ENCODE data around the gene OXCT1.
"Not testable (repeated sequence)": the region's sequence is repeated elsewhere in the genome, so short reads cannot be mapped to it uniquely, and the experiment has no call there.

Gene OXCT1

DNA sequence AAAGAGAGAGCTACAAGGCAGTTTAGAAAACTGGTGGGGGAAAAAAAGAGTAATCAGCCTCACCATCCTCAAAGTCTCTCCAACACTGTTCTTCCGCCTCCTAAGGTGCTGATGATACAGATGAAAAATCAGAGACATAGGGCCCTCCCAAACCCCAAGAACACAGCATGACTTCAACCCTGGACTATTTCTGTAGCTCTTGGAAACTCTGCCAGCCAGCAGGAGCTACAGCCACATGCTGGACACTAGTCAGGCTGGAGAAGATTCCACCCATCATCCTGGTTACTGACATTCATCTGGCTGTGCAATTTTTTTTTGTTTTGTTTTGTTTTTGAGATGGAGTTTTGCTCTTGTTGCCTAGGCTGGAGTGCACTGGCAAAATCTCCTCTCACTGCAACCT lies 42.4 kb downstream of the OXCT1 start:
- no peak for DNase-seq (ENCODE audit: low read depth in 2 of 2)

DNA sequence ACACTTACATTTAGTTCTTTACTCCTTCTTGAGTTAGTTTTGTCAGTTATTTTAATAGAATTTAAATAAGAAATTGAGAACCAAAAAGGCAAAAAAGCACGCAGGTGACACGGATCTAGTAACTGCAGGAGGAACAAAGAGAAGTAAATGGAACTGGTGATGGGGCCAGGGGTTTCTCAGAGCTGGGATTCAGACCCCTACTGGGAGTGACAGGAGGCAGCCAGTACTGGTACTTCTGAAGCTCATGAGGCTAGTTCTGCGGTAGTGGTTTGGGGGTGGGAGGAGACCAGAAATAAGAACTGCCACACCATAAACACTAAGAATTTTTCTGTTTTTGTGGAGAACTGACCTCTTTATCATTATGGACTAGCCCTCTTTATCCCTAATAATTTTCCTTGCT lies 48.2 kb downstream of the OXCT1 start:
- no peak for DNase-seq (ENCODE audit: low read depth in 2 of 2)

DNA sequence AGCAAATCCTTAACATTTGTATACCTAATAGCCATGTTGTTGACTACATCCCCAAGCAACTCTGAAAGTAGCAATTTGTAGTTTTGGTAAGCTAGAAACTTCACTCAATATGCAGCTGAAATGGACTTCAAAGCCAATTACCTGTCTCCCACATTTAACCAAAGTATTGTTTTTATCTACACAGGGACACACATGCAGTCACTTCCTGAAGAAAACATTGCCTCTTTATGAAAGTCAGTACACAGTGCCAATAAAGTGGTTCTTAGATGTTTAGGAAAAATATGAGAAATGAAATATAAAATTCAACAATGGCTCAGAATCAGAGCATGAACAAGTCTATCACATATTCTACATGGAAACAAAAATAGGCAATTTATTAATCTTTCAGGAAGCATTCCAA lies 49.2 kb downstream of the OXCT1 start:
- no peak for DNase-seq (ENCODE audit: low read depth in 2 of 2)

DNA sequence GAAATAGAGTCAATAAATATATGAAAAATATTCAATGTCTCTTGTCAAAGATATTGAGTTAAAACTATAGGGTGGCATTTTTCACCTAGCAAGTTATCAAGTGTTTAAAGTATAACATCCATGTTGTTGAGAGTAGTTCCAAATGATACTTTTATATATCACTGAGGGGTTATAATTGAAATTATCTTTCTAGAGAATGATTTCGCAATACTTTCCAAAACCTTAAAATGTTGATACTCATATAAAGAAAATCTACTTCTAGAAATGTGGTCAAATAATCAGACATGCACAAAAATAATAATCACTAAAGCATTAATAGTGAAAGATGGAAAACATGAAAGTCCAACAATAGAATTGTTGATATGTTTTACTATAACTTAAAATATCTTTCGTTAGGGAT lies 50.1 kb downstream of the OXCT1 start:
- DNase-seq (ENCODE audit: low read depth in 2 of 2), result no peak

DNA sequence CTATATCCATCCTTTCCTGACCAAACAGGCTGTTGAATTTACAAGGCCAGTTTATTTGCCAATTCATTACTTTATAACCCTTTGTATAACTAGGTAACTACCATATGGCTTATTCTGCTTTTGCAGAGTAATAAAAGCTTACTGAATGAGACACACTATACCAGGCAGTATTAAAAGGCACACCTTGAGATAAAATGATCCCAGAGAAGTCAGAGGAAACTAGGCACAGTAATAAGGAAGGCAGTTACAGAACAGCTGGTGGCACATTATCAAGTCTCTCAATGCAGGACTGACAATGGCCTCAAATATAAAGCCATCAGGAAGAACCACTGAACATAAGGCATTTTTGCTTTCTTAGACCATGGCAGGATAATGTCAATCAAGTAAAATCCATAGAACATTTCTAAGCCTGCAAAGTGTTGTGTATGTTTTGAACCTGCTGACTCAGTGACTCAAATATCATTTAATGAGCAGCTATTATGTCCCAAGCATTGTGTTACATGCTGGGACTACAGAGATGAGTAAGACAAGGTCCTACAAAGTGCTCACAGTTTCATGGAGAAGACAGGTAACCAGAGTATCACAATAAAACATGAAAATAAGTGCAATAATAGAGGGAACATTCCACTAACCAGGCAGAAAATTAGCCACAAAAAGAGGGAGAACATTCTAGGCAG lies 52.5 kb downstream of the OXCT1 start:
- DNase-seq (ENCODE audit: low read depth in 2 of 2), result no peak

DNA sequence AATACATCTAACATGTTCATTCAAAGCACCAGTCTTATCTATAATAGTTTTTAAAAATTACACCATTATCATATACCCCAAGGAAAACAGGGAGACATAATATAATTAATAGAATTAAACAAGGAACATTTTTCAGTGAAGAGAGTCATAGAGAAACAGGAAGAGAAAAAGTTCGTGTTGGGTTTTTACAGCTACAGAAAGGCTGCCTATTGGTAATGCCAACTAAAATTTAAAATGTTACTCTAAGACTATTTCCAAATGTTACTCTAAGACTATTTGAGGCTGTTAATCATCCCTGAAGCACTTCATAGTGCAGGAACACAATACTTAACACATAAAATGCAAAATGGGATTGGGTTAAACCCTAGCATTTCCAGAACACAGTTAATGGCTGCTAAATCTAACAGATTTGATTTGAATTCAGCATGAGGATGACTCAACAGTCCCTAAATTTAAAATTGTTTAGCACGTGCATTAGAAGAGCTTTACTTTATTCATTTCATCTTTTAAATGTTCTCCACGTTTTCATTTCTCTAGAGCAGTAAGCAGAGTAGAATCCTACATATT lies 54.5 kb downstream of the OXCT1 start:
- no peak for DNase-seq (ENCODE audit: low read depth in 2 of 2)

DNA sequence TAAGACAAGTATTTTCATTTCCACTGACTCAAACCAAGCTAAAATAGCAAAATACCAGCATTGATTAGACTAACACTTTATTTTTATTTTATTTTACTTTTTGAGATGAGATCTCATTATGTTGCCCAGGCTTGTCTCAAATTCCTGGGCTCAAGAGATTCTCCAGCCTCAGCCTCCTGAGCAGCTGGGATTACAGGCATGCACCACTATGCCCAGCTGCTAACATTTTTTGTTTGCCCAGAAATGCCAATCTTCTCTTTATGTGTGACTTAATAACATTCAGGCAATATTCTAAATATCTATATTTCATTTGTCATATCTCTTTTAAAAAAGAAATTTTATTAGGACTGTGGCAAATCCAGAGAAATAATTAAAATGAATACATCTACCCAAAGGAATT lies 55.0 kb downstream of the OXCT1 start:
- DNase-seq (ENCODE audit: low read depth in 2 of 2), result no peak

DNA sequence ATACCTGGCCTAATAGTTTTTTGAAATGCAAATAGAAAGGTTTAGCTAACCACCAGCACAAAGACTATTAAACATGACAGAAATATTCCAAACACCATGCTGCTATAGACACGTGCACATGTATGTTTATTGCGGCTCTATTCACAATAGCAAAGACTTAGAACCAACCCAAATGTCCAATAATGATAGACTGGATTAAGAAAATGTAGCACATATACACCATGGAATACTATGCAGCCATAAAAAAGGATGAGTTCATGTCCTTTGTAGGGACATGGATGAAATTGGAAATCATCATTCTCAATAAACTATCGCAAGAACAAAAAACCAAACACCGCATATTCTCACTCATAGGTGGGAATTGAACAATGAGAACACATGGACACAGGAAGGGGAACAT lies 55.9 kb downstream of the OXCT1 start:
- not testable (repeated sequence) for DNase-seq (ENCODE audit: low read depth in 2 of 2)

DNA sequence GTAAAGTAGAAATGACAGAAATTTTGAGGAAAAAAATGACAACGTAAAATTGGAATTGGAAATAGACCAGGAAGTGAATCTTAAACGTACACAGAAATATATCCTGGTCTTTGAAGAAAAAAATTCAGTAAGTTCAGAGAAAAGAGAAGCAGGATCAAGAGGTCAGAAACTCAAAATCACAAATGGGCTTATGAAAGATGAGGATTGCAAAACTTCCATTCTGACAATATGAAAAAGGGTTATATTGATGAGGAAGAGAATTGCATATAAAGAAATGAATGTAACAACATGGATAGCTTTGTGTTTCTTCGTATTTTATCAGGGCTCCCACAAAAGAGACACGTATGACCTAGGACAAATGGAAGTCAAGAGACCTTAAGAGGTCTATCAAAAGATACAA lies 58.1 kb downstream of the OXCT1 start:
- no peak for DNase-seq (ENCODE audit: low read depth in 2 of 2)

DNA sequence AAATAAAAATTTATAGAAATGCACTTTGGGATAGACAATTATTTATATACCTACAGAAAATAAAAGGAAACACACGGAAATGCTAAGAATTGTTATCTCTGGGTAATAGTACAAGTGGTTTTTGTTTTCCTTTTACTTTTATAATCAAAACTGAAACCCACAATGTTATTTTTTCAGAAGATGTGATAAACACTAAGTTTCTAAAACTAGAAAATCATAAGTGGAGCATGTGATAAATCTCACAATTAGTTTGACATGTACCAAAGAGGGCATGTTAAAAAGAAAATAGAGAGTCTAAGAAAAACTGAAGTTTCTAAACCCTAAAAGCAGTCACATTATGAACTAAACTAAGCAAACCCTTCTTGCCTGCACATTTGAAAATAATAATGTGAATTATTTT lies 61.1 kb downstream of the OXCT1 start:
- DNase-seq (ENCODE audit: low read depth in 2 of 2), result no peak

DNA sequence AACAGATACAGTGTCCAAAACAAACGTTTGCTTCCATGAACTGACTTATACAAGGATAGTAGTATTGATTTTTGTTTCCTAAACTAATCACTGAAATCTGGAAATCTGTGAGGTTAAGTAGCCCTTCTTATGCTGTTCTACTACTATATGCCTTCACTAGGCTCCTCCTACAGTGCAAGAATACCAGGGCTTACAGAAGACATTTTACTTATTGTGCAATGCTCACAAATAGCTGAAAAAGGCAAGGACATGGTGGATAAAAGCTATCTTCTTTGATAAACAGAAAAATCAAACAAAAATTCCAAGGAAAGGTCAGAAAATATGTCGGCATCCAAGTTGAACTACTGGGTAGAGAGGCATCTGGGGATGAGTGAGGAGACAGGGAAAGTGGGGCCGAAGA lies 61.9 kb downstream of the OXCT1 start:
- DNase-seq (ENCODE audit: low read depth in 2 of 2), result no peak

DNA sequence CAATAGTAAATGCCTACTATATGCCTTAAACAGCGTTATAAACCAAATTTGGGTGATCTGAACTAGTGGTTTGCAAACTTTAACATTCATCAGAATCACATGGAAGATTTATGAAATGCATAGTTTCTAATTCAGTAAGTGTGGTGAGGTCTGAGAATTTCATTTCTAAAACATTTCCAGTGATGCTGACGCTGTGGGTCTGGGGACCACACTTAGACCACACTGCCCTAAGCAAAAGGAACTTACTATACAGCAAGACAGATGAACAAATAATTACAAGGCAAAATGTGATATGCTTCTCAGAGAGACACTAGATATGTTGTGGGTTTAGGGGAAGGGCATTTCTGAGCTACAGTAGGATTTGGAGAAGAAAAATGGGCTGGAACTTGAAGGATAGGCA lies 72.6 kb downstream of the OXCT1 start:
- no peak for DNase-seq (ENCODE audit: low read depth in 2 of 2)

DNA sequence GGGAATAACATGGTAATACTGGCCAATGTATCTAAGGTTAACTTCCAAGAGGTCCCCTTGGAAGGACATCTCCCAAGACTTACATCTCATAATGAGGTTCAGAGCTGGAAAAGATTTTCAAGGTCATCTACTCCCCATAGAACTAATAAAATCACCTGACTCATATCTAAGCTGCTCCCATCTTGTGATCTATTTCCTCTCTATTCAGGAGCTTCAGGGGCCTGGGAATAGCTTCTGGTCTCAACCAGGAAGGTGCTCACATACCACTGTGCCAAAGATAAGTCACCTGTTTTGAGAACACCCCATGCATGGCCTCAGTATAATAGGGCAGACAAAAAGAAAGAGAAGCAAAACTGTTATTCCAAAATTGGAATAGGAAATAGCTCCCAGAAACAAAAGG lies 74.2 kb downstream of the OXCT1 start:
- no peak for DNase-seq (ENCODE audit: low read depth in 2 of 2)

DNA sequence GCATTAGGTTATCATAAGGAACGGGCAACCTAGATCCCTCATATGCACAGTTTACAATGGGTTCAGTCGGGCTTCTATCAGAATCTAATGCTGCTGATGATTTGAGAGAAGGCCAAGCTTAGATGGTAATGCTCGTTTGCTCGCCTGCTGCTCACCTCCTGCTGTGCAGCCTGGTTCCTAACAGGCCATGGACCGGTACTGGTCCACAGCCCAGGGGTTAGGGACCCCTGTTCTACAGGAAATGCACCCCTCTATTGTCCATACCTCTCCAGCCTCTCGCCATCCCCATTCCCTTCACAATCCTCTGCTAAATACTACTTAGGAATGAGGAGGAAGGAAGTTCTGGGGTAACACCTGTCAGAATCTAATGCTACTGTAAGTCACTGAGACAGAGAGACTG lies 75.1 kb downstream of the OXCT1 start:
- DNase-seq (ENCODE audit: low read depth in 2 of 2), result no peak

DNA sequence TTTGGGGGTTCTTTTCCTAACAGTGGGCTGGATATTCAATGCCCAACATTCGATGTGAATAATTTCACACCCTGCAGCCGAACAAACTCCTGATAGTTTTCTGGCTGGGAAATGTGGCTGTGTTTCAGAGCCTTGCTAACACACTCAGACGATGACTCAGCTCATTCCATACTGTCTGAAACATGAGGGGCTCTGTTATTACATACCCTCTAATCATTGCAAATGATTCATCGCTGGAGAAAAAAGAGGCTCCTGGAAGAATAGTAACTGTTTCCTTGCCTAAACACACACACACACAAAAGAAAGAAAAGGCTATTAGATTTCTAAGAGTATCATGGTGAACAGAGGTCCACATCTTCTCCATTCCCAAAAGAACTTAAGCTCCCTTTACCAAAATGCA lies 75.8 kb downstream of the OXCT1 start:
- DNase-seq (ENCODE audit: low read depth in 2 of 2), result no peak

DNA sequence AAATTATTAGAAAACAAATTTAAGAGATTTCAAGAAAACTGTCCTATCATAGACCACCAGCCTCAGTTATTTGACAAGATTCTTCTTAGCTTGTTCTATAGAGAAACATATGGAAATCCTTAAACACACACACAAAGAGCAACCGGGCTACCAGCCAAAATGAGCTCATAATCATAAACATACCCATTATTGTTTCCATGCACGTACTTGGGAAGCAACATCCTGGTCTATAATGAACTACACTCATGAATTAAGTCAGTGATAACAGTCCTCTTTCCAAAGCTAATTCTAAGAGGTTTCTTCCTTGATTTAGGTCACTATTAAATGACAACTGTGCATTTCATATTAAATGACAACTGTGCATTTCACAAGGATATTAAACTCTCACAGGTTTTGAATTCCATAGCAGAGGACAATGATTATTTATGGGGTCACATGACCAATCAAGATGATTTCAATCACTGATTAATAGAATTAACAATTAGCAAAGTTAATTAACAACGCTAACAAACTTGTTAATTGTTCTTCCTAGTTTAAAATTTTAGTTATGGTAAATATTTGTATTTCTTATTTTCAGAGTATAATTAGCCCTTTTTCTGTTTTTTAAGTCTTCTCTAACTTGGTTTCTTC lies 77.0 kb downstream of the OXCT1 start:
- no peak for DNase-seq (ENCODE audit: low read depth in 2 of 2)

DNA sequence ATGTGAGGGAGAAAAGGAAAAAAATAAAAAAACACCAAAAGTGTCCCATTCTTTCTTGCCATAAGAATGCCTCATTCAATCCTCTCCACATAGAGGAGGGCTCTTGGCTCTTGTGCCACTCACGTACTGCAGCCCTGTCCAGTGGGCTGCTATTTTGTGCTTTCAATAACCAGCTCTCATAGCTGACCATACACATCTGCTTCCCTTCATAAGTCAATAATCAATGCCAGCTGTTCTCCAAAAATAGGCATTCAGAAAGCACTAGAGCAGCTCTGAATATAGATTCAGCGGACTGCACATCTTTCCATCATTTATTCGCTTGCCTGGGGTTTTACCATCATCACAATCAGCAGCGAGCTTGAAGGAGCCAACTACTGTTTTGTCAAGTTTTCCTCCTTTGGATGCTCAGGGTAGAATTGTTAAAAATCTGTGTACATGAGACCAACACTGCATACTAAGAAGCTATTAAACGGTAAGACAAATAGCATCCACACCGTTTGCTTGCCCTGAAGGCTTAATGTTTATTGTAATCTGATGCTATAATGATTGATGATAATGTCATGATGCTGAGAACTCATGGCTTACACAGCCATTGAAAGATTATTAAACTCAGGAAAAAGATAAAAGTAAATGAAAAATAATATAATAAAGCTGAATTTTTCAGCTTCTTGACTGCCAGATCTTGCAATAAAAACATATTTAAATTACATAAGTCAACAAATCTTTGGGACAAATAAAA lies 80.0 kb downstream of the OXCT1 start:
- no peak for DNase-seq (ENCODE audit: low read depth in 2 of 2)

DNA sequence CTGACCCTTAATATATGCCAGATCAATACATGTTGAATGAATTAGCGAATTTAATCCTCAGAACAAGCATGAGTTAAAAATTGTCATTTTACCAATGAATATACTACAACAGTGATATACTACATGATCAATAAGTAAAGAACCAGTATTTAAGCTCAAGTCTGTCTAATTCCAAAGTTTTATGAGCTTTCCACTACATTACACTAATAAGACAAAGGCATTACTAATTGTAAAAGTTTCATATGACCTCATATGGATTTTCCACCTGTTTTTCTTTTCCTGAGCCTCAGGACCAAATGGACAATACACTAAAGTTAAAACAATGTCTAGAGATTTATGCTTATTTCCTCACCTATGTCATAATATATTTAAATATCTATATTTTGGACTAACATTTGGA lies 80.8 kb downstream of the OXCT1 start:
- DNase-seq (ENCODE audit: low read depth in 2 of 2), result no peak

DNA sequence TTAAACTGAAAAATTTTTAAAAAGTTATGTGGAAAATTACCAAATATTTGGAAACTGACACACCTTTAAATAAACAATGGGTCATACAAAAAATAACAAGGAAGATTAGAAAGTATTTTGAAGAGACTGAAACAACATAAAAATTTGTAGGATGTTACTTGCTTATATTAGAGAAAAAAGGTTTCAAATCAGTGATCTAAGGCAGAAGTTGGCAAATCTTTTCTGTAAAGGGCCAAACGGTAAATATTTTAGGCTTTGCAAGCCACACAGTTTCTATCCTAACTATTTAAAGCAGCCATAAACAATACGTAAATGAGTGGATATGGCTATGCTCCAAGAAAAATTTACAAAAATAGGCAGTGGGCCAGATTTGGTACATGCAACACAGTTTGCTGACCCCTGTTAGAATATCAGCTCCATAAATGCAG lies 81.3 kb downstream of the OXCT1 start:
- no peak for DNase-seq (ENCODE audit: low read depth in 2 of 2)

DNA sequence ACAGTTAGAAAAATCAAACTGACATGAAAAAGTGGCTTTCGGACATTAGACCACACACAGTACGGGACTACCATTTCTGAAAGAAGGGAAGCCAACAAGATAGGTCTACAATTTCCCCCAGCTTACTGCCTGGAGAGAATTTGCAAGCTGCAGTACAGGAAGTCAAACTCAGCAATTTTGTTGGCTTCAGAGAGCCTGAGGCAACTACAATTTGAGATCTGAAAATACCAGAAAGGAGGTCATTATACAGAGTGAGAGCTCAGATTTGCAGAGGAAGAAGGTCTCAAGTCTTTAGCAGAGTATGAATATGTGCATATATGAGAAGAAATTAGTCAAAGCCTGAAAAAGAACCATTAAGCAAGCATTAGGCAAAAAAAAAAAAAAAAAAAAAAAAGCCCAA lies 83.0 kb downstream of the OXCT1 start:
- DNase-seq (ENCODE audit: low read depth in 2 of 2), result no peak

DNA sequence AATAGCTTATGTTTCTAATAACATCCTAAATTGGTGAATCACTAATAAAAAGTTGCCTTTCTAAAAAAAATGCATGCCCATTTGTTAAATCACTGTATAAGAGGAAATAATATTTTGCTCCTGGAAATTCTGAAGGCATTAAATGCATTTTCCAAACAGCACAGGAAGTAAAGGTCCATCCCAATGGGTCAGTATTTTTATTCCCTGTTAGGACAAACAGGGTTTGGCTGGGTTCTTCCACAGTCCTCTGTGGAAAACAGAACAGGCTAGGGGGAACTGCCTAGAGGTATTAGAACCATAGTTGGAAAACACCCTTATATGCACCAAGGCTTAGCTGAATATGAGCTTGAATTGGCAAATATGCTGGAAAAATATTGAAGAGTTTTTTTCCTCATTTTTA lies 85.2 kb downstream of the OXCT1 start:
- no peak for DNase-seq (ENCODE audit: low read depth in 2 of 2)

DNA sequence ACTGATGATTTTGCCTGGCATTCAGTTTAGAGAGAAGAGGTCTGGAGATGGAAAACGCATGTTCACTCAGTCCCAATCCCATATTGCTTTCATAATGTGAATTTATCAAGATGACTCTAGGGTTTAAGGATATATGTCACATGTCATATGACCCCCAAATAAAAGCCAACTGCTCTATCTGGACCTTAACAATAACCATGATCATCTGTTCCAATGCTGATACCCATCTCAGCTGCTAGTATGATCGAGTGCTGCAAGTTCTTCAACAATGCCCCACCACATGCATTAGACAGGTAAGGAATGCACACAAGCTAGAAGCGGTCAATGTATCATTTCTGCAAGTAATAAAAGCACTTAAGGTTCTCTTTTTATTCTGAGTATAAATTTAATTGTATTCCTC lies 91.8 kb downstream of the OXCT1 start:
- no peak for DNase-seq (ENCODE audit: low read depth in 2 of 2)

DNA sequence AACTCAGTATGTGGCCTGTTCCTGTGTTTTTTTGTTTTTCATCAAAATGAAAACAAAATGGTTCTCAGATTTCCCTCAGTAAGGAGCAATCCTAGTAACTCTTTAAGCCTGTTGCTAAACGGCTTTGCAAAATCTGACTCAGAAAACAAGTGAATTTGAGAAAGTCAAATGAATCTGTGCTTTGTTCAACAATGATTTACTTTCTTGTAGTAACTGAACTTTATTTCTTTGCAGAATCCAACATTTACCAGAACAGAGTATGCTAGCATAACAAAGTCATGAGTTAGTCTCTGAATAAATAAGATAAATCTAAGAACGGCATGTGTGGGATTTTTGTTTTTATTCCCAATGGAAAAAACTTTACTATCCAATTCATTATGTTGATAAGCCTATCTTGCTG lies 93.8 kb downstream of the OXCT1 start:
- no peak for DNase-seq (ENCODE audit: low read depth in 2 of 2)

All from activated CD4-positive, alpha-beta T cell treated with anti-CD3 and anti-CD28 coated beads for 24 hours (primary cell).